T47D (cell line): ENCODE measurements around the gene UPB1.

Experiments used
- DNase-seq, 2 experiments: peaks; one replicate each; pipeline versions ENCODE4 v3.0.0 to v3.0.0-alpha.2; 2011 to 2012; ENCODE audit warnings: low read depth in 1 of 2, low spot score in 1 of 2
- JUND ChIP-seq: IDR thresholded peaks from 2 replicates; pipeline ENCODE4 v1.6.1; 2012; ENCODE audit warnings: low read depth
- in situ Hi-C: cut with HindIII; loops from 2 replicates; pipeline ENCODE4 v1.10.0; 2016; ENCODE audit warnings: low sequenced_read_pairs, low pct_unique_long_range_greater_than_20kb

The UPB1 gene

DNA sequence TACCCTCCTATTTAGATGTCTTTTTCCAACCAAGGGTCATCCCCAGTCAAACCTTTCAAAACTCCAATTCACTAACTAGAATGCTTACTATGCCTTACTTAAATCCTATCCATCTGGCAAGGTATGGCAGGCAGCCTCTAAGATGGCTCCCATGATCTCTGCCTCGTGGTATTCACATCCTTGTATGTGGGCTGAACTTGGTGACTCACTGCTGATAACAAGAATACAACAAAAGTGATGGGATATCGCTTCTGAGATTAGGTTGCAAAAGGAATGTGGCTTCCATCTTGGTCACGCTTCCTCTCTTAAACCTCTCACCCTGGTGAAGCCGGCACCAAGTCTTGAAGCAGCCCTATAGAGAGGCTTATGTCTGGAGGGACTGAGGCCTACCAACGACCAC is 29.6 kb upstream of the UPB1 start:
- in situ Hi-C loops = no loop called here
- no peak for DNase-seq
- TF ChIP-seq JUND = no peak

DNA sequence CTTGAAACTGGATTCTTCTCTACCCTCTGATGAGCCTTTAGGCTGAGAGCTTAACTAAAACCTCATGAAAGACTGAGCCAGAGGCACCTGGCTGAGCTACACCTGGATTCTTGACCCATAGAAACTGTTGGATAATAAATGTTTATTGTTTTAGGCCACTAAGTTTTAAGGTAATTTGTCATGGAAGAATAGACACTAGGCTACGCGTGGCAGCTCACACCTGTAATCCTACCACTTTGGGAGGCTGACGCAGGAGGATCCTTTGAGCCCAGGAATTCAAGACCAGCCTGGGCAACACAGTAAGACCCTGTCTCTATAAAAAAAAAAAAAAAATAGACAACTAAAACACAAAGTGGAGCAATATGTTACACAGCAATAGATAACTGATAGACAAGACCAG is 29.2 kb upstream of the UPB1 start:
- no peak for DNase-seq
- TF ChIP-seq JUND = no peak
- in situ Hi-C loops = no loop called here

DNA sequence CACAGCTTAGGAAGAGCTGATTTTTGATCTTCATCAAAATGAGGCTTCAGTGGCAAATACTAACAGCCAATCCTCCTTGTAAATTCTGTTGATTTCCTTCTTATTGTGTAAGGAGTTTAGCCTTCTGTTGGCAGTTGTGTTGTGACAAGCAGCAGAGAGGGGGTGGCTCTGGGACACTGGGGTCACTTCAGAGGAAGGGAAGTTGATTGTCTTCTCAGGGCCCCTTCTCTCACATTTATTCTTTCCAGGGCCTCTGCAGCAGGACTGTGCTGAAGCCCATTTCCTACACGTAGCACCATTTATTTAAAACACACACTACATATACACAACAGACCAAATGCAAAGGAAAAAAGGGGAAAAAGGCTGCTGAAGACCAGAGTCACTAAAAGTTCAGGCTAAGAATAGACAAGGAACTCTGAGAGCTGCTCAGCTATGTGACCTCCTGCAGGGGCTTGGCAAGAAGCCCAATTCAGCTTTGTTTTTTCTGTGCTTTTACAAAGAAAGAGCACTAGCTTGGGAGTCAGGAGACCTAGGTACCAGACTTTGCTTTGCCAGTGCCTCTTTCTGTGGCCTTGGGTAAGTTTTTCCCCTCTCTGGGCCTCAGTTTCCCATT is 28.3 kb upstream of the UPB1 start:
- DNase-seq = peak in 1 of 2 experiments; percentile 14
- no peak for TF ChIP-seq JUND
- in situ Hi-C loops = no loop called here

DNA sequence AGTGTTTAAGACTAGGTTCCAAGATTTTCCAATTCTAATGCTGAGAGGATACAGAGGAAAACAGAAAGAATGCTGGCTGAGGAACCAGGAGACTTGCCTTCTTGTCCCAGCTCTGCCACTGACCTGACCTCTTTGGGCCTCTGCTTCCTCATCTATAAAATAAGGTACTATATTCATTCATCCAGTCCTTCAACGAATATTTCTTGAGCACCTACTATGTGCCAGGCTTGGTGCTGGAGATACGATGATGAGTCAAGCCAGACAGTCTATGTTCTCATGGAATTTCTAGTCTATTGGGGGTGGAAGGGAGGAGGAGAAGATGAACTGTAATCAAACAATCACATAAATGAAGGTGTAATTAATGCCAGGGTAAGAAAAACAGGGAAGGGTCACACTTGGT is 27.8 kb upstream of the UPB1 start:
- no peak for TF ChIP-seq JUND
- DNase-seq = no peak
- in situ Hi-C loops = no loop called here

DNA sequence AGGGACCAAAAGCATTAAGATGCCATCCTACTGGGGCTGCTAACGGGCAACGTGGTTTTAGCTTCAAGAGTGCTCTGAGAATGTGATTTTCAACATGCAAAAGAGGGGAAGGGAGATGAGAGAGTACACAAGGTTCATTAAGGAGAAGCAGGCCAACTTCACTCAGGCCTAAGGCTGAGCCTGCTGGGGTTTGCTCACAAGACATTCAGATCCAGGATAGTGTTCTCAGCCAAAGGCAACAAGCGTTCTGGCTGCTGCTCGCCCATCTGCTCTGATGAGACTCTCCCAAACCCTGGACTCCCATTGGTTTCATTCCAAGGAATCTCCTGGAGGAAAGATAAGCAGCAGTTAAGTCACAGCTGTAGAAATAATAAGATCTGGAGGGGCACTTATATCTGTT is 23.6 kb upstream of the UPB1 start:
- in situ Hi-C loops = no loop called here
- TF ChIP-seq JUND = no peak
- no peak for DNase-seq

DNA sequence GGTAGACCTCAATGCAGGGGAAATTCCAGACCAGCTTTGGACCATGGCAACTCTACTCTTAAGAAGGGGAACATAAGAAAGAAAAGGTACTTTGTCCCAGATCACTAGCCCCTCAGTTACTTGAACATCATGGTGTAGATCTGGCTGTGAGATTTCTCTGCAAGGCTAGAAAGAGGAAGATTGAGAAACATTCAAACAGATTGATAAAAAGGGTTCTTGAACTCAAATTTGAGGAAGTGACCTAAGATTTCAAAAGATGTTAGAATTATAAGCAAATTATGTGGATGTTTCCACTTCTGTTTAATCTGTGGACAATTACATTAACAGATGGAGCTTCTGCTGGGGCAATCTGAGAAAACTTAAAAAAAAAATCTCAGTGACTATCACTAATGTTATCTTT is 21.8 kb upstream of the UPB1 start:
- DNase-seq = no peak
- TF ChIP-seq JUND = no peak
- in situ Hi-C loops = no loop called here

DNA sequence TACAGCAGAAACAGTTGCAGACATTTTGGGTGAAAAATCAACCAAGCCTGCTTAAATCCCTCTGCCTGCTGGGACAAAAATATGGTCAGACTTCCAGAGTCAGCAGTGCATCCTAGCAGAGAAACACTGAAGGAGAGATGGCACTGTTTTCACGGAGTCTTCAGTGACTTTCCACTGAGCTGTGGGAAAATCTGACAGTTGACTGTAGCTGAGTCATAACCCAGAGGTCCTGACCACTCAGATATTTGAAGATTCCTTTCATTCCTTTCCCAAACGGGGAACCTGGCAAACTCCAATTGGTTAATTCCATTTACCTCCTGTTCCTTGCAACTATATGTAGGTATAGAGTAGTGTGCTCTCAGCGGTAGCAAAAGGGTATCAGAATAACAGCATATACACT is 20.9 kb upstream of the UPB1 start:
- TF ChIP-seq JUND = no peak
- peak in 1 of 2 experiments; percentile 67 for DNase-seq
- in situ Hi-C loops = no loop called here

DNA sequence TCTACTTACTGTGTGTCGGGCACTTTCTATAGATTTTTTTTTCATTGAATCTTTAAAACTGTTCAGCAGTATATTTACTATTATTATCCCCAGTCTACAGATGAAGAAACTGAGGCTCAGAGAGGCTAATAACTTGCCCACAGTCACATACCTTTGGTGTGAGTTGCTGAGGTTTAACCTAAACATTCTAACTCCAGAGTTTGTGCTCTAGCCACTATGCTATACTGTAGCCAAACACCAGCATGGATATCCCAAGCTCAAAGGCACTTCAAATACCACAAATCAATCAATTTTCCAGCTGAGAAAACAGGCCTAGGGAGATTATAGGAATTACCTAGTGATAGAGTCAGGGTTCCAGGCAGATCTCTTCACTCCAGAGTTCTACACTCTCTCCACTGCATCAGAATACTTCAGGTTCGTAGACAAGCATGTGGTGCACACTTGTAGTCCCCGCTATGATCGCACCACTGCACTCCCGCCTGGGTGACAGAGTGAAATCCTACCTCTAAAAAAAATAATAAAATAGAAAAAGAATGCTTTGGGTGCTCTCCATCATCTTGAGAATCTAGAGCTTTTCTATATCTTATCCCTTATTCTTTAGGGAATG is 20.4 kb upstream of the UPB1 start:
- in situ Hi-C loops = no loop called here
- no peak for DNase-seq
- no peak for TF ChIP-seq JUND

DNA sequence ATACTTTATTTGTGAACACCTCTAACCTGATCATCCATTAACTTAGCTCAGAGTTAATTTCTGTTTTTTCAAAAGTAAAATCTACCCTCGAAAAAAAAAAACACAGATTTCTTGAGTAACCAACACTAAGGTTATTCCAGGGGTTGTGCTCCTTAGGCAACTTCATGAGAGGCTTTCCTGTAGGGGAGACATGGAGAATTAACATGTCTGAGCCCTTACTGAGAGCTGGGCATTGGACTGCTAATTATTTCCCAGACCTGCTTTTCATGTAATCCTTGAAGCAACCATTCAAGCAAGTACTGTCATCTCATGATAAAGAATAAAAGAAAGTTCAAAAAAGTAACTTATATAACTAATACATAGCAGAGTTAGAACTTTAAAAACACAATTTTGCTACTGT is 13.5 kb upstream of the UPB1 start:
- TF ChIP-seq JUND = no peak
- in situ Hi-C loops = no loop called here

DNA sequence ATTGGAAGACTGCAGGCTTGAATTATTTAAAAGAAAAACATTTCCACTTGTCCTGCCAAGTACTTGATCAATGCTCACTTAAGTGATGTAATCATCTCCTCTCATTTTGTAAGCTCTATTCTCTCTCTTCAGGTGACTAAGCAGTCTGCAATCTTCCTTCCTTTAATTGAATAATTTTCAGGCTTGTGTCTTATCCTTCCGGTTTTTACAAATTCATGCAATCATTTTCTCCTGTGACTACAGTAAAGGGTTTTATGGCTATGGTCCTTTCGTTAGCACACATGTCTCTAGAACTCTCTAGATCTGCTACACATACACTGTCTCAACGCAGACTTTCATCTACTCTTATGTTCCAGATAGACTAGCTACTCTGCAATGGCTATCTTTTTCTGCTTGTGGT is 12.6 kb upstream of the UPB1 start:
- DNase-seq = no peak
- no peak for TF ChIP-seq JUND
- in situ Hi-C loops = no loop called here

More for the DNA sequence above, 13.5 kb upstream of the UPB1 start:
- no peak for DNase-seq

DNA sequence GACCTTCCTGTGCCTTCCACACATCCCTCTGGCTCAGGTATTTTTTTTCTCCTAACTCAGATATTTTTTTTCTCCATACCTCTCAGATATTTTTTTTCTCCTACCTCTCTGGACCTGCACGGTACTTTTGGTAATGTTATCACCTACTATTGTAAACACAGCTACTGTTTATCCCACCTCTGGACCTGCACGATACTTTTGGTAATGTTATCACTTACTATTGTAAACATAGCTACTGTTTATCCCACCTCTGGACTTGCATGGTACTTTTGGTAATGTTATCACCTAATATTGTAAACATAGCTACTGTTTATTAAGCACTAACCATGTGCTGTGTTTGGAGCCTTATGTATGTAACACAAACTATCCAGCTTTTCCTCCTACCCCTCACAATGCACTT is 12.1 kb upstream of the UPB1 start:
- DNase-seq = no peak
- in situ Hi-C loops = no loop called here
- no peak for TF ChIP-seq JUND

DNA sequence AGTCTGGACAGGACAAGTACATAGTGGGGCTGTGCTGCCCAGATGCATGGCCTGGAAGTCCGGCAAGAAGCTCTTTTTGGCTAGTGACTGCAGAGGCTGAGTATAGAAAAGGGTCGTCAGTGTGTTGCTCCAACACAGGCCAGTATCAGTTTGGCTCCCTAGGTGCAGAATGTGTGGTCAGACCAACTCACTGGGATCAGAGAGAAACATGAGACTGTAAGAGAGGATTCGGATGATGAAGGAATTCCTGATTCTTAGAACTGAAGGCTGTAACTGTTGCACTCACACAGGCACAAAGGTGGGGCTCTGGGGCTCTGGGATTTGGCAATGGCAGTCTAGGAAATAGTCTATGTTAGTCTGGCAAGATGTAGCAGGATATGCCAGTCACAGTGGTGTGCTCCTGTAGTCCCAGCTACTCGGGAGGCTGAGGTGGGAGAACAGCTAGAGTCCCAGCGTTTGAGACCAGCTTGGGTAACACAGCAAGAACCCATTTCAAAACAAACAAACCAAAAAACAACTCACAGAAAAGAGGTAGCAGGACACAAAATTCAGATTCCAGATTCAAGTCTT is 11.1 kb upstream of the UPB1 start:
- no peak for DNase-seq
- in situ Hi-C loops = no loop called here
- TF ChIP-seq JUND = no peak

DNA sequence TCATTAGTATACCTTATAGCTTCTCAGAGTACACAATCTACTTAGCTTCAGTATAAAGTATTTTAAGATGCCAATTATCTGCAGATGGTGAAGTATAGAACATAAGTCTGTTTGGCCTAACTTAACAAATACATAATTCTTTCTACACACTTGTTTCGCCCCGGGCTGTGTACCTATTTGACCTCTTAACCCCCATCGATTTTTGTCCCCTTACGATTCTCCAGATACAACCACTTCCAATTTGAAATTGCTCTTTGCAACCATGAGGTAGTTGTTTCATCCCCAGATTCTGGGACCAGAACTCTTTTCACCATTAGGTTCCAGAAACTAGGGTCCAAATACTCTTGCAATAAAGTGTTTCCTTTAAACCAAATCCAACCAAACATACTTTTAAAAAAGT is 10.0 kb upstream of the UPB1 start:
- DNase-seq = no peak
- TF ChIP-seq JUND = no peak
- in situ Hi-C loops = no loop called here

DNA sequence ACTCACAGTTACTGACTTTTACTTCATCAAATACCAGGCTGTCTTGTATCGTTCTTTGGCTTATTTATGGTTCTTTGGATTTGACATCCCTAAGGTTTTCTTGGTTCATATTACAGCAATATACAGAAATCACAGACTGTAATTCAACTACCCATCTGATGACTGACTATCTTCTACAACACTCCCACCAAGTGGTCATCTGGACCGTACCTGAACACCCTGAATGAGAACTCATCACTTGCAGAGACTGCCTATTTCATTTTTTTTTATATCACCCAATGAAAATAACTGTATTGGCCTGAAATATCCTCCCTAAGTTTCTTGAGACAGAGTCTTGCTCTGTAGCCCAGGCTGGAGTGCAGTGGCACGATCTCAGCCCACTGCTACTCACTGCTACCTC is 9.5 kb upstream of the UPB1 start:
- in situ Hi-C loops = no loop called here
- no peak for TF ChIP-seq JUND
- peak in 1 of 2 experiments; percentile 46 for DNase-seq
